Lower leg skin (tissue), 3 donors: ENCODE data around the gene MAP3K13.

ENCODE experiments used
- CTCF ChIP-seq, 3 donors: fragments of 450-650 bp; IDR thresholded peaks; one replicate each; pipeline ENCODE4 v1.5.1; 2016; ENCODE audit warnings: antibody characterized with exemption in 3 of 3, mild to moderate bottlenecking in 3 of 3, moderate library complexity in 2 of 3
- POLR2A ChIP-seq, 2 donors: fragments of 450-650 bp; IDR thresholded peaks; one replicate each; pipeline ENCODE4 v1.6.1; 2016 to 2017; ENCODE audit warnings: antibody characterized with exemption in 2 of 2, mild to moderate bottlenecking in 1 of 2, moderate library complexity in 1 of 2

- TF ChIP-seq CTCF (IDR thresholded peaks at IDR 0.05) (no peak), POLR2A (IDR thresholded peaks at IDR 0.05) (no peak)
Measured at GRCh38 chr3:185484296-185484695, 121.4 kb downstream of the MAP3K13 start.
